Panc1 (cell line): ENCODE data around the gene BCCIP. TPM values are rescaled to one million over a fixed set of nuclear protein-coding genes. Genes with fewer than 3 reads are reported as not detected.

ENCODE experiments used
- ATAC-seq: fragments of 200-7000 bp; cut with Tn5 transposase; 2 replicates; pipeline ENCODE4 v1.9.1; 2020; ENCODE audit warnings: mild to moderate bottlenecking, moderate library complexity
- BruUV-seq: library from RNA; stranded (reverse); fragments of 400-500 nt; replicated peaks from 2 replicates; lab custom pipeline; 2021; lab: Mats Ljungman, UMichigan
- CTCF ChIA-PET: fragments of 300-600 bp; sonication (Branson Sonifier 250); formaldehyde crosslinking; loops from one replicate; lab custom pipeline; 2022; ENCODE audit warnings: antibody characterized with exemption; lab: Charles Lee
- POLR2A ChIA-PET: fragments of 300-600 bp; sonication (Branson Sonifier 250); formaldehyde crosslinking; loops from one replicate; lab custom pipeline; 2022; ENCODE audit warnings: antibody characterized with exemption; lab: Charles Lee
- DNase-seq: peaks from one replicate; pipeline ENCODE4 v3.0.0-alpha.2; 2010; ENCODE audit warnings: low read depth, low spot score
- H3K27ac ChIP-seq: 2 replicates; pipeline ENCODE4 v1.5.1; 2011; ENCODE audit warnings: mild to moderate bottlenecking, low read length, inconsistent platforms
- H3K27me3 ChIP-seq: fragments of 200-500 bp; sonication (Bioruptor generic); 2 replicates; pipeline ENCODE4 v1.6.0; 2014; ENCODE audit warnings: low read length, inconsistent platforms; ENCODE audit not compliant: control insufficient read depth, insufficient read depth
- H3K36me3 ChIP-seq: fragments of 200-500 bp; sonication (Bioruptor generic); 2 replicates; pipeline ENCODE4 v1.5.1; 2014; ENCODE audit warnings: inconsistent platforms, mild to moderate bottlenecking, low read length, moderate library complexity; ENCODE audit not compliant: control insufficient read depth, insufficient read depth
- H3K4me1 ChIP-seq: 2 replicates; pipeline ENCODE4 v1.5.1; 2011; ENCODE audit warnings: inconsistent platforms, mild to moderate bottlenecking, low read length, moderate library complexity; ENCODE audit not compliant: control insufficient read depth, insufficient read depth
- H3K4me3 ChIP-seq, 2 experiments: 2 replicates each; pipeline ENCODE4 v1.5.1; 2011 to 2012; ENCODE audit warnings: low read depth in 2 of 2, low read length in 2 of 2, mild to moderate bottlenecking in 2 of 2, inconsistent platforms in 1 of 2, moderate library complexity in 1 of 2
- H3K9me3 ChIP-seq: fragments of 200-500 bp; sonication (Bioruptor generic); 2 replicates; pipeline ENCODE4 v1.5.1; 2014; ENCODE audit warnings: low read depth, mild to moderate bottlenecking, inconsistent platforms, low read length, moderate library complexity; ENCODE audit not compliant: control insufficient read depth, insufficient read depth
- CTCF ChIP-seq: fragments of 450-650 bp; IDR thresholded peaks from 2 replicates; pipeline ENCODE4 v1.5.1; 2017; ENCODE audit warnings: mild to moderate bottlenecking
- POLR2AphosphoS5 ChIP-seq: IDR thresholded peaks from 2 replicates; pipeline ENCODE4 v1.6.1; 2012; ENCODE audit warnings: mild to moderate bottlenecking, low read depth, low read length, moderate library complexity
- REST ChIP-seq, 2 experiments: IDR thresholded peaks; 2 replicates each; pipeline ENCODE4 v1.6.1; 2011 to 2012; ENCODE audit warnings: low read depth in 2 of 2, control low read depth in 1 of 2, low read length in 1 of 2, mild to moderate bottlenecking in 1 of 2, moderate library complexity in 1 of 2; ENCODE audit not compliant: insufficient read depth in 1 of 2
- SIN3A ChIP-seq: IDR thresholded peaks from 2 replicates; pipeline ENCODE4 v1.6.1; 2012; ENCODE audit warnings: low read depth, mild to moderate bottlenecking, low read length, moderate library complexity, borderline replicate concordance; ENCODE audit not compliant: insufficient read depth
- TCF7L2 ChIP-seq: IDR thresholded peaks from 2 replicates; pipeline ENCODE4 v1.6.1; 2011; ENCODE audit warnings: mild to moderate bottlenecking, low read depth, low read length, inconsistent platforms
- in situ Hi-C: cut with HindIII; loops from 2 replicates; pipeline ENCODE4 v1.10.0; 2016; ENCODE audit warnings: low sequenced_read_pairs, low pct_unique_long_range_greater_than_20kb
- intact Hi-C: fragments of 100-400 bp; cut with micrococcal nuclease; formaldehyde crosslinking; loops from one replicate; pipeline ENCODE4 v1.10.0; 2022; ENCODE audit not compliant: unreplicated experiment
- total RNA-seq: library from RNA; stranded (reverse); gene quantifications from one replicate; pipeline ENCODE4 v1.2.1, GENCODE V29; 2021; ENCODE audit not compliant: unreplicated experiment

The BCCIP gene
- total RNA-seq, 1 experiment from 2014 or later, result 123 TPM

GRCh38 chr10:125797424-125797823 is 25.9 kb upstream of the BCCIP start:
- in situ Hi-C loops (no loop called here), intact Hi-C loops (no loop called here)
- DNase-seq (no peak), ATAC-seq (no peak)
- H3K4me1 ChIP-seq, result no peaks in the 10 kb centered on the region
- CTCF ChIA-PET, result no interaction called here
- no peak overlapping the region for H3K4me3 ChIP-seq
- peaks cover 5% of the 10 kb centered on the region for H3K36me3 ChIP-seq
- no peaks in the 10 kb centered on the region for H3K9me3 ChIP-seq
- H3K27me3 ChIP-seq, result no peaks in the 10 kb centered on the region
- BruUV-seq, result no TSS peak
- POLR2A ChIA-PET, result no interaction called here
- no peak overlapping the region for H3K27ac ChIP-seq
- no peak for TF ChIP-seq POLR2AphosphoS5
- TF ChIP-seq SIN3A, result no peak
- no peak for TF ChIP-seq CTCF
- TF ChIP-seq TCF7L2, result no peak

GRCh38 chr10:125797994-125798662 is 25.2 kb upstream of the BCCIP start:
- ChIA-PET CTCF (no interaction called here), POLR2A (no interaction called here)
- intact Hi-C loops, result no loop called here
- Histone ChIP-seq H3K36me3 (peaks cover 5% of the 10 kb centered on the region), H3K27me3 (no peaks in the 10 kb centered on the region), H3K4me1 (no peaks in the 10 kb centered on the region), H3K27ac (no peak overlapping the region), H3K4me3 (no peak overlapping the region), H3K9me3 (no peaks in the 10 kb centered on the region)
- no peak for TF ChIP-seq REST (IDR thresholded peaks at IDR 0.05; ENCODE audit: insufficient read depth in 1 of 2, low read depth in 2 of 2, low read length in 1 of 2)
- no peak for TF ChIP-seq SIN3A
- no peak for TF ChIP-seq TCF7L2
- TF ChIP-seq CTCF, result no peak
- no peak for TF ChIP-seq POLR2AphosphoS5
- no peak for DNase-seq
- in situ Hi-C loops, result no loop called here
- no TSS peak for BruUV-seq
- ATAC-seq, result no peak
